Measurements from ENCODE around the gene WWTR1.
A peak's percentile ranks its signal among the peaks of the same experiment; 100 is the strongest.

WWTR1 gene

DNA sequence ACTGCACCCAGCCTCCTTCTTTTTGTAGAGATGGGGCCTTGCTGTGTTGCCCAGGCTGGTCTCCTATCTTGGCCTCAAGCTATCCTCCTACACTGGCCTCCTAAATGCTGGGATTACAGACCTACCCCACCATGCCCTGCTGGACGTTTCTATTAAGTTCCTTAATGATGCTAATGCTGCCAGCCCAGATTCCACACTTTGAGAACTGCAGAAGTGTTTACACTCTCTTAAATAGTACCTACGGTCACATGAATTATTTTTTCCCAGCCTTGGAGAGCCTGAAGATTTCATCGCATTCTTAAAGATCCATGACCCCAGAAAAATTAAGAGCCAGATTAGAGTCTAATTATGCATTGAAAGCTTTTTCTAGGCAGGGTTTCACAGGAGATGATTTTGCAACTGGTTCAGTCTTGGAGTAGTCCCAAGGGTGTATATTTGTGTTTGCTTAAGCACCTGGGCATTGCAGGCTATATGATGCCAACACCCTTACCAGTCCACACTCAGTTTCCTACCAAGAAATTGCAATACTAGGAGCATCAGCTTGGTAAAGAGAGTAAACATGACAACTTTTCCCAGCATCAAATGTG lies 146.7 kb downstream of the WWTR1 start:
- H3K4me3 ChIP-seq (replicated peaks; ENCODE audit: low read depth, low read length), result no peak overlapping the region
- DNase-seq (ENCODE audit: low read depth), result no peak
- TF ChIP-seq, protein P1, sequence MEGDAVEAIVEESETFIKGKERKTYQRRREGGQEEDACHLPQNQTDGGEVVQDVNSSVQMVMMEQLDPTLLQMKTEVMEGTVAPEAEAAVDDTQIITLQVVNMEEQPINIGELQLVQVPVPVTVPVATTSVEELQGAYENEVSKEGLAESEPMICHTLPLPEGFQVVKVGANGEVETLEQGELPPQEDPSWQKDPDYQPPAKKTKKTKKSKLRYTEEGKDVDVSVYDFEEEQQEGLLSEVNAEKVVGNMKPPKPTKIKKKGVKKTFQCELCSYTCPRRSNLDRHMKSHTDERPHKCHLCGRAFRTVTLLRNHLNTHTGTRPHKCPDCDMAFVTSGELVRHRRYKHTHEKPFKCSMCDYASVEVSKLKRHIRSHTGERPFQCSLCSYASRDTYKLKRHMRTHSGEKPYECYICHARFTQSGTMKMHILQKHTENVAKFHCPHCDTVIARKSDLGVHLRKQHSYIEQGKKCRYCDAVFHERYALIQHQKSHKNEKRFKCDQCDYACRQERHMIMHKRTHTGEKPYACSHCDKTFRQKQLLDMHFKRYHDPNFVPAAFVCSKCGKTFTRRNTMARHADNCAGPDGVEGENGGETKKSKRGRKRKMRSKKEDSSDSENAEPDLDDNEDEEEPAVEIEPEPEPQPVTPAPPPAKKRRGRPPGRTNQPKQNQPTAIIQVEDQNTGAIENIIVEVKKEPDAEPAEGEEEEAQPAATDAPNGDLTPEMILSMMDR (IDR thresholded peaks at IDR 0.05; ENCODE audit: low read length, missing control alignments), result no peak

DNA sequence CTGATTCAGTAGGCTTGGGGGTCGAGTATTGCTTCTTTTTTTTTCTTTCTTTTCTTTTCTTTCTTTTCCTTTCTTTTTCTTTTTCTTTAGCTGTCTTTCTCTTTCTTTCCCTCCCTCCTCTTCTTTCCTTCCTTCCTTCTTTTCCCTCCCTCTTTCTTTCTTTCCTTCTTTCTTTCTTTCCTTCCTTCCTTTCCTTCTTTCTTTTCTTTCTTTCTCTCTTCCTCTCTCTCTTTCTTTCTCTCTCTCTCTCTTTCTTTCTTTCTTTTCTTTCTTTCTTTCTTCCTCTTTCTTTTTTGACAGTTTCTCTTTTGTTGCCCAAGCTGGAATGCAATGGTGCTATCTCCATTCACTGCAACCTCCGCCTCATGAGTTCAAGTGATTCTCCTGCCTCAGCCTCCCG lies 147.3 kb downstream of the WWTR1 start:
- TF ChIP-seq, protein P1 (IDR thresholded peaks at IDR 0.05; ENCODE audit: low read length, missing control alignments), result no peak
- no peak overlapping the region for H3K4me3 ChIP-seq (replicated peaks; ENCODE audit: low read depth, low read length)
- DNase-seq (ENCODE audit: low read depth), result no peak

DNA sequence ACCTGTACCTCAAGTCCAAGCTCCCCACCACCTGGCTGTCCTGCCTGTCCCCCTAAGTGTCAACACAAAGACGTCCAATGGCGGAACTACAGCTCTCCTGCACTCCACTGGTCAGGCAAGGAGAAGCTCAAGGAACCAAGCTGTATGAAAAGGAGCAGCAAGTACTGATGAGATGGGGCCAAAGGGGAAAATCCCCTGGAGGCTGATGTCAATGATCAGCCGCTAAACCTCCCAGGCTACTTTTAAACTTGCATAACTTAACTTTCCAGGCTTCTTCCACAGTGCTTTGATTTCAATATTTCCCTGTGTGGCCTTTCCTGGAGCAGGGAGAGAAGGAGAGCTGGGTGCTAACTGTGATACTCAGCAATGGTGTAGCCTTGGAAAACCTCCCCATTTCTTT lies 148.3 kb downstream of the WWTR1 start:
- DNase-seq (ENCODE audit: low read depth), result no peak
- H3K4me3 ChIP-seq (replicated peaks; ENCODE audit: low read depth, low read length), result no peak overlapping the region
- TF ChIP-seq, protein P1 (IDR thresholded peaks at IDR 0.05; ENCODE audit: low read length, missing control alignments), result no peak

DNA sequence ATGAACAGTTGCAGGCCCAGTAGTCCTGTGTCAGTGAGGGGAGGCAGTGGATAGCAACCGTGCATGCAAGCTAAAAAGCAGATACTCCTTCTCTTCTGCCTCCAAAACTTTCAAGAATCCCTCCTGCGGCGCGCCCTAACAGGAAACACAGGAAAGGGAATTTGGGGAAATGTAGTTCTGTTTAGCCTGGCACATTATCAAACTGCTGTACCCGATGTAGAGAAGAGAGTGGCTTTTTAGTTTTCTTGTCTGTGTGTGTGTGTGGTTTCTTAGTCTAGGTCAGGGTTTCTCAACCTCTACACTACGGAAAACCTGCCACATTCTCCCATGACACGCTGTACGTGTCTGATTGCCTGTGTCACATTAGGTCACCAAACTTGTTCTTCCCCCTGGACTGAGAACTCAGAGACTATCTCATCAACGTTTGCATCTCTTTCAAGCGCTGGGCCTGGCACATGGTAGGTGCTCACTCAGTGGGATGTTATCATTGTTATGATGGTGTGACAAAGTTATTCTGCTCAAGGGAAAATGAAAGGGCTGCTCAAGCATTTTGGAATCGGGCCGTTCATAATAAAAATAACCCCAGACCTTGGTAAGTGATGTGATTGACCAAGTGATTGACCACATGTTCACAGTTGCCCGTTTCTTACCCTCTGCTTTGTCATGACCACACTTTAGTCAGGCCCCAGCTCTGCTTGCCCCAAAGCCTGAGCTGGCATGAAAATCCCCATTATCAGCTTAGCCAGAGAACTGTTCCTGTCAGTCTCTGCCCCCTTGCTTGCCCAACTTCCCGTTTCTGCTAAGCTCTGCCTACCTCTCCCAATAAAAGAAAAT lies 150.1 kb downstream of the WWTR1 start:
- peak; percentile 60 for DNase-seq (ENCODE audit: low read depth)
- no peak overlapping the region for H3K4me3 ChIP-seq (replicated peaks; ENCODE audit: low read depth, low read length)
- TF ChIP-seq, protein P1 (IDR thresholded peaks at IDR 0.05; ENCODE audit: low read length, missing control alignments), result no peak

GRCh38 chr3:149506965-149507364 lies 150.9 kb downstream of the WWTR1 start:
- no peak overlapping the region for H3K4me3 ChIP-seq (replicated peaks; ENCODE audit: low read depth, low read length)
- DNase-seq (ENCODE audit: low read depth), result no peak
- TF ChIP-seq, protein P1 (IDR thresholded peaks at IDR 0.05; ENCODE audit: low read length, missing control alignments), result no peak

GRCh38 chr3:149506540-149506939 lies 151.3 kb downstream of the WWTR1 start:
- TF ChIP-seq, protein P1 (IDR thresholded peaks at IDR 0.05; ENCODE audit: low read length, missing control alignments), result no peak
- DNase-seq (ENCODE audit: low read depth), result no peak
- H3K4me3 ChIP-seq (replicated peaks; ENCODE audit: low read depth, low read length), result no peak overlapping the region

All from fibroblast of pulmonary artery (primary cell).